HL-60 (cell line): ENCODE measurements around the gene TCP11.
"Not testable (repeated sequence)": the region's sequence is repeated elsewhere in the genome, so short reads cannot be mapped to it uniquely, and the experiment has no call there.

Experiments used
- CTCF ChIP-seq: IDR thresholded peaks from one replicate; pipeline ENCODE4 v1.5.1; 2011; ENCODE audit warnings: low read length, control low read depth, inconsistent platforms; ENCODE audit not compliant: insufficient read depth
- GABPA ChIP-seq: IDR thresholded peaks from 2 replicates; pipeline ENCODE4 v1.6.1; 2012; ENCODE audit warnings: low read depth
- POLR2AphosphoS5 ChIP-seq: IDR thresholded peaks from 2 replicates; pipeline ENCODE4 v1.6.1; 2012; ENCODE audit warnings: low read depth
- REST ChIP-seq: IDR thresholded peaks from 2 replicates; pipeline ENCODE4 v1.6.1; 2012; ENCODE audit warnings: low read depth; ENCODE audit not compliant: insufficient replicate concordance
- SPI1 ChIP-seq: IDR thresholded peaks from 2 replicates; pipeline ENCODE4 v1.6.1; 2012; ENCODE audit warnings: low read depth, mild to moderate bottlenecking, borderline replicate concordance

- not testable (repeated sequence) for TF ChIP-seq CTCF, POLR2AphosphoS5, SPI1, REST, GABPA
These were observed 33.4 kb downstream of the TCP11 start for GRCh38 chr6:35107761-35108160.
